Karpas-422 (cell line): Measurements from ENCODE around the gene ZNF804A. TPM values are rescaled to one million over a fixed set of nuclear protein-coding genes. Genes with fewer than 3 reads are reported as not detected.

ENCODE experiments used
- DNase-seq: peaks from one replicate; pipeline ENCODE4 v3.0.0-alpha.2; 2015
- H2AFZ ChIP-seq: fragments of 200-600 bp; sonication (generic); 2 replicates; pipeline ENCODE4 v1.6.1; 2014; ENCODE audit warnings: antibody characterized with exemption, low read length, mixed read lengths
- H3K27ac ChIP-seq: fragments of 200-600 bp; sonication (generic); 2 replicates; pipeline ENCODE4 v1.5.1; 2014; ENCODE audit warnings: mild to moderate bottlenecking, low read length, moderate library complexity
- H3K27me3 ChIP-seq: fragments of 200-600 bp; sonication (generic); 2 replicates; pipeline ENCODE4 v1.6.1; 2014; ENCODE audit warnings: low read length, mixed read lengths
- H3K36me3 ChIP-seq: fragments of 200-600 bp; sonication (generic); 2 replicates; pipeline ENCODE4 v1.6.1; 2014; ENCODE audit warnings: low read length, mixed read lengths; ENCODE audit not compliant: insufficient read depth
- H3K4me1 ChIP-seq: fragments of 200-600 bp; sonication (generic); 2 replicates; pipeline ENCODE4 v1.6.1; 2014; ENCODE audit warnings: mild to moderate bottlenecking, low read length, mixed read lengths
- H3K4me2 ChIP-seq: fragments of 200-600 bp; sonication (generic); 2 replicates; pipeline ENCODE4 v1.6.1; 2014; ENCODE audit warnings: low read length, low read depth, mild to moderate bottlenecking; ENCODE audit not compliant: poor library complexity, severe bottlenecking
- H3K4me3 ChIP-seq: fragments of 200-600 bp; sonication (generic); 2 replicates; pipeline ENCODE4 v1.5.1; 2014; ENCODE audit warnings: mild to moderate bottlenecking, antibody characterized with exemption, low read length, mixed read lengths
- H3K79me2 ChIP-seq: fragments of 200-600 bp; sonication (generic); 2 replicates; pipeline ENCODE4 v1.6.1; 2014; ENCODE audit warnings: mild to moderate bottlenecking, low read length, mixed read lengths
- H3K9ac ChIP-seq: fragments of 200-600 bp; sonication (generic); 2 replicates; pipeline ENCODE4 v1.6.0; 2014; ENCODE audit warnings: low read length
- H3K9me2 ChIP-seq: fragments of 200-600 bp; sonication (generic), shearing (Covaris generic); replicated peaks from 2 replicates; pipeline ENCODE4 v1.6.0; 2014; ENCODE audit warnings: mild to moderate bottlenecking, low read length, moderate library complexity; ENCODE audit not compliant: insufficient read depth
- H3K9me3 ChIP-seq: fragments of 300-700, 200-600 bp; sonication (generic); 2 replicates; pipeline ENCODE4 v1.6.1; 2014; ENCODE audit warnings: low read length, mixed read lengths
- H4K20me1 ChIP-seq: fragments of 200-600 bp; sonication (generic); 2 replicates; pipeline ENCODE4 v1.6.1; 2014; ENCODE audit warnings: mild to moderate bottlenecking, antibody characterized with exemption, low read length, low read depth; ENCODE audit not compliant: insufficient read depth
- total RNA-seq: library from RNA; depleted of rRNA; stranded (reverse); fragments of >200 nt; shearing (Covaris generic); gene quantifications from 2 replicates; pipeline ENCODE4 v1.2.3, GENCODE V29; 2014; ENCODE audit warnings: low replicate concordance

The ZNF804A gene
- total RNA-seq, 1 experiment from 2014 or later, result 27.8 TPM

GRCh38 chr2:184936761-184937160 lies 338.4 kb downstream of the ZNF804A start:
- H3K79me2 ChIP-seq, result no peaks in the 10 kb centered on the region; the same call in 1 of the 2 replicates
- H3K27ac ChIP-seq, result no peak overlapping the region
- H3K4me1 ChIP-seq, result no peaks in the 10 kb centered on the region
- peaks cover 26% of the 10 kb centered on the region for H3K36me3 ChIP-seq
- no peaks in the 10 kb centered on the region; the same call in 1 of the 2 replicates for H3K9me2 ChIP-seq
- no peak for DNase-seq
- no peaks in the 10 kb centered on the region for H3K9me3 ChIP-seq
- no peak overlapping the region for H2AFZ ChIP-seq
- no peak overlapping the region for H3K4me2 ChIP-seq
- no peak overlapping the region for H3K4me3 ChIP-seq
- H3K9ac ChIP-seq, result no peak overlapping the region
- no peaks in the 10 kb centered on the region for H4K20me1 ChIP-seq
- H3K27me3 ChIP-seq, result no peaks in the 10 kb centered on the region

GRCh38 chr2:184938221-184938985 lies 340.1 kb downstream of the ZNF804A start:
- H3K9me3 ChIP-seq, result no peaks in the 10 kb centered on the region
- H3K9me2 ChIP-seq, result no peaks in the 10 kb centered on the region; the same call in 1 of the 2 replicates
- no peak overlapping the region for H3K27ac ChIP-seq
- H3K79me2 ChIP-seq, result no peaks in the 10 kb centered on the region; the same call in 1 of the 2 replicates
- H3K27me3 ChIP-seq, result no peaks in the 10 kb centered on the region
- no peak overlapping the region for H3K4me2 ChIP-seq
- DNase-seq, result no peak
- no peak overlapping the region for H2AFZ ChIP-seq
- peaks cover 23% of the 10 kb centered on the region for H3K36me3 ChIP-seq
- H3K4me3 ChIP-seq, result no peak overlapping the region
- H4K20me1 ChIP-seq, result no peaks in the 10 kb centered on the region
- H3K9ac ChIP-seq, result no peak overlapping the region
- H3K4me1 ChIP-seq, result no peaks in the 10 kb centered on the region

GRCh38 chr2:184945326-184945725 lies 347.0 kb downstream of the ZNF804A start:
- no peaks in the 10 kb centered on the region for H3K27me3 ChIP-seq

GRCh38 chr2:184945824-184946223 lies 347.5 kb downstream of the ZNF804A start:
- Histone ChIP-seq H3K4me2 (no peak overlapping the region), H2AFZ (no peak overlapping the region), H3K9me2 (no peaks in the 10 kb centered on the region; the same call in 1 of the 2 replicates), H4K20me1 (no peaks in the 10 kb centered on the region), H3K79me2 (no peaks in the 10 kb centered on the region), H3K9me3 (peaks cover 3% of the 10 kb centered on the region; the same call in 1 of the 2 replicates), H3K27me3 (no peaks in the 10 kb centered on the region), H3K4me3 (no peak overlapping the region), H3K9ac (no peak overlapping the region), H3K4me1 (no peaks in the 10 kb centered on the region), H3K36me3 (peaks cover 5% of the 10 kb centered on the region; the same call in 1 of the 2 replicates), H3K27ac (no peak overlapping the region)
- no peak for DNase-seq

More at GRCh38 chr2:184945326-184945725, 347.0 kb downstream of the ZNF804A start:
- peaks cover 5% of the 10 kb centered on the region; the same call in 1 of the 2 replicates for H3K36me3 ChIP-seq
- H3K4me3 ChIP-seq, result no peak overlapping the region
- H4K20me1 ChIP-seq, result no peaks in the 10 kb centered on the region
- no peaks in the 10 kb centered on the region for H3K4me1 ChIP-seq
- no peaks in the 10 kb centered on the region; the same call in 1 of the 2 replicates for H3K9me2 ChIP-seq
- peaks cover 3% of the 10 kb centered on the region; the same call in 1 of the 2 replicates for H3K9me3 ChIP-seq
- no peak overlapping the region for H3K4me2 ChIP-seq
- DNase-seq, result no peak
- no peak overlapping the region for H2AFZ ChIP-seq
- H3K9ac ChIP-seq, result no peak overlapping the region
- H3K27ac ChIP-seq, result no peak overlapping the region
- no peaks in the 10 kb centered on the region for H3K79me2 ChIP-seq

DNA sequence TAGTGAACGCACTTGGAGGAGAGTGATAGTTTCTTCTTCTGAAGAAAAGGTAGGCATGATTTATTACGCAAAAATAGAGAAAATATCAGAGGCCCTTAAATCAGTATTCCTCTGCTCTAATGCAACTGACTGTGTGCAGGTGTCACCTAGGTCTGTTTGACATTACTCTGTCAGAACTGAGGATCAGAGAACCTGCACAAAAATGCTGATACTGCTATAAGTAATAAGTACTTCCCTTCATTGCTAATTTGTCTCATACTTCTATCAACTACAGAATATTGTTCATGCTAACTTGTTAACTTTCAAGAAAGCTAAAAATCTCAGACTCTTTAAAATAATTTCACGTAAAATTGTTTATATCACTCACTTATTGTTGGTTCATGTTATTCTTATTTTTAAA lies 358.5 kb downstream of the ZNF804A start:
- Histone ChIP-seq H3K4me1 (no peaks in the 10 kb centered on the region), H3K9ac (no peak overlapping the region), H3K79me2 (no peaks in the 10 kb centered on the region), H3K9me2 (no peaks in the 10 kb centered on the region), H2AFZ (no peak overlapping the region), H4K20me1 (0 out of 2 replicates have a peak, but pooled peaks cover 4% of the 10 kb centered on the region), H3K27me3 (no peaks in the 10 kb centered on the region), H3K27ac (no peak overlapping the region), H3K9me3 (no peaks in the 10 kb centered on the region), H3K36me3 (no peaks in the 10 kb centered on the region), H3K4me2 (no peak overlapping the region), H3K4me3 (no peak overlapping the region)
- no peak for DNase-seq

DNA sequence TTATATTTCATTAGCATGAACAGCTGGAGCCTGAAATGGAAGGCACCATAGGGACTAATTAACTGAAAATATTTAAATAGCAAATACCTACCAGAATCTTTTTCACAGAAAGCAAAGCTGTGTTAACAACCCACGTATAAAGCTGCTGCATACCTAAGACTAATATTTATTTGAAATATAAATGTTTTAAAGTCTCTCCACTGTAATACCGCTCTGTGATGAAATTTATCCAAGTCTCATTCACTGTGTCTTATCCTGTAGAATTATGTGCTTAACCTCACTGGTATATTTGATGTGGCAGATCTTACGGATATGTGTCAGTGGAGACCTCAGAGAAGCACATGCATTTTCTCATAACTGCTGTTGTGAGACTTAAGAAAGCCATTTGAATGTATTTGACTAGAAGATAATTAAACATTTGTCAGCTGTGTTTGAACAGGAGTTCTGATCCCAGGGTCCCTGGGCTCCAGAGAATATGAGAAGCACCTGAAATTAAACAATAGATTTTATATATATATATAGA lies 373.3 kb downstream of the ZNF804A start:
- Histone ChIP-seq H3K9me3 (no peaks in the 10 kb centered on the region), H3K27me3 (no peaks in the 10 kb centered on the region), H3K27ac (no peak overlapping the region), H3K36me3 (no peaks in the 10 kb centered on the region), H2AFZ (no peak overlapping the region), H3K4me3 (no peak overlapping the region), H3K4me1 (no peaks in the 10 kb centered on the region), H3K79me2 (no peaks in the 10 kb centered on the region), H3K9ac (no peak overlapping the region), H4K20me1 (no peaks in the 10 kb centered on the region), H3K9me2 (no peaks in the 10 kb centered on the region), H3K4me2 (no peak overlapping the region)
- DNase-seq, result no peak
